Lower lobe of right lung (tissue), 2 donors: ENCODE results near the gene AP3S2. TPM values are rescaled to one million over a fixed set of nuclear protein-coding genes. Genes with fewer than 3 reads are reported as not detected.
"Not testable (repeated sequence)": the region's sequence is repeated elsewhere in the genome, so short reads cannot be mapped to it uniquely, and the experiment has no call there.

Source experiments
- ATAC-seq, 2 donors: fragments of 200-7000 bp; cut with Tn5 transposase; one replicate each; pipeline ENCODE4 v1.9.1; 2020 to 2022; ENCODE audit warnings: mild to moderate bottlenecking in 2 of 2, moderate library complexity in 2 of 2
- DNase-seq: peaks from one replicate; pipeline ENCODE4 v3.0.0-alpha.2; 2020
- H3K27ac ChIP-seq: fragments of 200-600 bp; one replicate; pipeline ENCODE4 v1.8.0; 2022
- H3K27me3 ChIP-seq: fragments of 200-600 bp; one replicate; pipeline ENCODE4 v1.8.0; 2022; ENCODE audit warnings: low read depth
- H3K36me3 ChIP-seq: fragments of 200-600 bp; one replicate; pipeline ENCODE4 v1.8.0; 2022; ENCODE audit warnings: mild to moderate bottlenecking
- H3K4me1 ChIP-seq: fragments of 200-600 bp; one replicate; pipeline ENCODE4 v1.8.0; 2022
- H3K4me3 ChIP-seq: fragments of 200-600 bp; one replicate; pipeline ENCODE4 v1.8.0; 2022; ENCODE audit warnings: mild to moderate bottlenecking
- H3K9me3 ChIP-seq: fragments of 200-600 bp; one replicate; pipeline ENCODE4 v1.8.0; 2022
- CTCF ChIP-seq: fragments of 200-600 bp; IDR thresholded peaks from one replicate; pipeline ENCODE4 v1.8.0; 2022; ENCODE audit warnings: antibody characterized with exemption, mild to moderate bottlenecking
- intact Hi-C: fragments of 100-400 bp; cut with DNase I; formaldehyde crosslinking; loops from one replicate; pipeline ENCODE4 v1.11.0; 2022
- total RNA-seq: library from RNA; stranded (reverse); fragmentation: NEBNext Ultra II Directional; extraction: Animal tissue kit (Norgen Biotek cat#: 25700); gene quantifications from one replicate; pipeline ENCODE4 v1.2.1, GENCODE V29; 2021
- donor health status: DM: no; HTN: yes; CAD: no; lungs with severe emphysema.

AP3S2 gene
- total RNA-seq, 1 donor from 2014 or later, result 36.9 TPM

GRCh38 chr15:89792106-89792805 is 101.5 kb downstream of the AP3S2 start:
- H3K27ac ChIP-seq, result no peak overlapping the region
- H3K4me1 ChIP-seq, result peaks cover 11% of the 10 kb centered on the region
- H3K27me3 ChIP-seq, result no peaks in the 10 kb centered on the region
- H3K36me3 ChIP-seq, result peaks cover 21% of the 10 kb centered on the region
- no peak for TF ChIP-seq CTCF
- intact Hi-C loops, result no loop called here
- H3K4me3 ChIP-seq, result no peak overlapping the region
- ATAC-seq (peak in 1 of 2 donors; percentile 27), DNase-seq (no peak)
- peaks cover 8% of the 10 kb centered on the region for H3K9me3 ChIP-seq

- intact Hi-C loops, result no loop called here
- TF ChIP-seq CTCF, result no peak
- no peak overlapping the region for H3K4me3 ChIP-seq
- no peak overlapping the region for H3K27ac ChIP-seq
- no peaks in the 10 kb centered on the region for H3K9me3 ChIP-seq
- ATAC-seq, result no peak
- H3K4me1 ChIP-seq, result peaks cover 12% of the 10 kb centered on the region
- peaks cover 21% of the 10 kb centered on the region for H3K36me3 ChIP-seq
- DNase-seq, result no peak
- H3K27me3 ChIP-seq, result no peaks in the 10 kb centered on the region
Observed at GRCh38 chr15:89790661-89791060, 103.1 kb downstream of the AP3S2 start.

- intact Hi-C loops, result no loop called here
- H3K36me3 ChIP-seq, result peaks cover 21% of the 10 kb centered on the region
- TF ChIP-seq CTCF, result no peak
Observed at GRCh38 chr15:89790206-89790605, 103.6 kb downstream of the AP3S2 start.

GRCh38 chr15:89788585-89788984 is 105.2 kb downstream of the AP3S2 start:
- H3K4me3 ChIP-seq, H3K4me1 ChIP-seq, ATAC-seq, intact Hi-C loops, H3K9me3 ChIP-seq, DNase-seq, H3K27me3 ChIP-seq, H3K27ac ChIP-seq: not testable (repeated sequence)
- H3K36me3 ChIP-seq, result peaks cover 21% of the 10 kb centered on the region

More at GRCh38 chr15:89790206-89790605, 103.6 kb downstream of the AP3S2 start:
- H3K4me1 ChIP-seq, result peaks cover 15% of the 10 kb centered on the region
- DNase-seq, result no peak
- no peaks in the 10 kb centered on the region for H3K27me3 ChIP-seq
- ATAC-seq, result no peak
- no peak overlapping the region for H3K27ac ChIP-seq
- no peaks in the 10 kb centered on the region for H3K9me3 ChIP-seq
- H3K4me3 ChIP-seq, result no peak overlapping the region

- Histone ChIP-seq H3K4me3 (no peak overlapping the region), H3K27ac (no peak overlapping the region), H3K27me3 (no peaks in the 10 kb centered on the region), H3K4me1 (peaks cover 9% of the 10 kb centered on the region), H3K9me3 (no peaks in the 10 kb centered on the region), H3K36me3 (peaks cover 21% of the 10 kb centered on the region)
- DNase-seq (no peak), ATAC-seq (no peak)
- intact Hi-C loops, result no loop called here
- TF ChIP-seq CTCF, result no peak
Observed at GRCh38 chr15:89787944-89788343, 105.8 kb downstream of the AP3S2 start.

- Histone ChIP-seq H3K36me3 (peaks cover 2% of the 10 kb centered on the region), H3K4me1 (peaks cover 9% of the 10 kb centered on the region), H3K9me3 (no peaks in the 10 kb centered on the region), H3K27ac (no peak overlapping the region), H3K27me3 (no peaks in the 10 kb centered on the region), H3K4me3 (no peak overlapping the region)
- no peak for DNase-seq
- no peak for ATAC-seq
- no peak for TF ChIP-seq CTCF
- intact Hi-C loops, result no loop called here
Observed at GRCh38 chr15:89785774-89786140, 108.0 kb downstream of the AP3S2 start.
